ENCODE results near the gene LTA4H. TPM values are rescaled to one million over a fixed set of nuclear protein-coding genes. Genes with fewer than 3 reads are reported as not detected.

Gene LTA4H
- total RNA-seq, 3 donors from 2014 or later (not counting 1 experiment from before 2014, with no cell fraction given) = 43.1 to 51.9 (median 48.3) TPM

- TF ChIP-seq CTCF (IDR thresholded peaks at IDR 0.05) = no peak
- Histone ChIP-seq H3K27me3 (ENCODE audit: control insufficient read depth, insufficient read depth, low read length) (no peaks in the 10 kb centered on the region), H3K4me1 (ENCODE audit: control insufficient read depth, insufficient read depth, low read length) (no peaks in the 10 kb centered on the region), H3K9me3 (ENCODE audit: control insufficient read depth, insufficient read depth, low read length) (no peaks in the 10 kb centered on the region), H3K27ac (ENCODE audit: low read length) (no peak overlapping the region), H3K36me3 (ENCODE audit: control insufficient read depth, insufficient read depth, low read length) (no peaks in the 10 kb centered on the region), H3K4me3 (ENCODE audit: low read length) (no peak overlapping the region)
- Mint-ChIP-seq H3K4me3 (no peak overlapping the region), H3K9me3 (peaks cover 0 to 4% of the 10 kb centered on the region in 2 donors), H3K27me3 (ENCODE audit: low read depth in 2 of 2) (peaks cover 0 to 6% of the 10 kb centered on the region in 2 donors), H3K27ac (no peak overlapping the region), H3K36me3 (no peaks in the 10 kb centered on the region), H3K4me1 (peaks cover 0 to 4% of the 10 kb centered on the region in 2 donors)
- no peak for ATAC-seq
- DNase-seq = no peak
- WGBS (ENCODE audit: insufficient coverage) = 95% methylated on average over 3 of the region's 3 CpGs
- intact Hi-C loops (cut with micrococcal nuclease) = no loop called here
Measured at GRCh38 chr12:96081596-96081995, 46.2 kb upstream of the LTA4H start.

GRCh38 chr12:96078231-96079135, 43.1 kb upstream of the LTA4H start:
- ATAC-seq (no peak), DNase-seq (no peak)
- no peaks in the 10 kb centered on the region for H3K9me3 Mint-ChIP-seq
- H3K27me3 Mint-ChIP-seq (ENCODE audit: low read depth in 2 of 2) = peaks cover 5 to 8% of the 10 kb centered on the region in 2 donors
- no peaks in the 10 kb centered on the region for H3K36me3 ChIP-seq (ENCODE audit: control insufficient read depth, insufficient read depth, low read length)
- H3K36me3 Mint-ChIP-seq = no peaks in the 10 kb centered on the region
- no peaks in the 10 kb centered on the region for H3K9me3 ChIP-seq (ENCODE audit: control insufficient read depth, insufficient read depth, low read length)
- WGBS (ENCODE audit: insufficient coverage) = 63% methylated on average over 14 of the region's 15 CpGs
- no peak overlapping the region for H3K27ac Mint-ChIP-seq
- TF ChIP-seq CTCF (IDR thresholded peaks at IDR 0.05) = no peak
- no peak overlapping the region for H3K4me3 Mint-ChIP-seq
- no peaks in the 10 kb centered on the region for H3K27me3 ChIP-seq (ENCODE audit: control insufficient read depth, insufficient read depth, low read length)
- H3K4me1 Mint-ChIP-seq = peaks cover 0 to 4% of the 10 kb centered on the region in 2 donors
- no peak overlapping the region for H3K4me3 ChIP-seq (ENCODE audit: low read length)
- intact Hi-C loops (cut with micrococcal nuclease) = no loop called here
- no peaks in the 10 kb centered on the region for H3K4me1 ChIP-seq (ENCODE audit: control insufficient read depth, insufficient read depth, low read length)
- no peak overlapping the region for H3K27ac ChIP-seq (ENCODE audit: low read length)

- H3K36me3 Mint-ChIP-seq = no peaks in the 10 kb centered on the region
- no peak for DNase-seq
- Histone ChIP-seq H3K9me3 (ENCODE audit: control insufficient read depth, insufficient read depth, low read length) (no peaks in the 10 kb centered on the region), H3K27me3 (ENCODE audit: control insufficient read depth, insufficient read depth, low read length) (no peaks in the 10 kb centered on the region), H3K4me1 (ENCODE audit: control insufficient read depth, insufficient read depth, low read length) (no peaks in the 10 kb centered on the region), H3K4me3 (ENCODE audit: low read length) (no peak overlapping the region), H3K36me3 (ENCODE audit: control insufficient read depth, insufficient read depth, low read length) (no peaks in the 10 kb centered on the region), H3K27ac (ENCODE audit: low read length) (no peak overlapping the region)
- no peak overlapping the region for H3K4me3 Mint-ChIP-seq
- H3K27ac Mint-ChIP-seq = no peak overlapping the region
- intact Hi-C loops (cut with micrococcal nuclease) = no loop called here
- H3K27me3 Mint-ChIP-seq (ENCODE audit: low read depth in 2 of 2) = peaks cover 10 to 11% of the 10 kb centered on the region in 2 donors
- H3K4me1 Mint-ChIP-seq = peaks cover 0 to 4% of the 10 kb centered on the region in 2 donors
- no peak for TF ChIP-seq CTCF (IDR thresholded peaks at IDR 0.05)
- 92% methylated on average over 6 of the region's 6 CpGs for WGBS (ENCODE audit: insufficient coverage)
- no peak for ATAC-seq
- H3K9me3 Mint-ChIP-seq = no peaks in the 10 kb centered on the region
Measured at GRCh38 chr12:96077081-96077480, 41.7 kb upstream of the LTA4H start.
